CD4-positive, alpha-beta T cell treated with Interferon alpha-2 for 1 hour (primary cell): Measurements from ENCODE around the gene NPAS3.

Experiments
- DNase-seq, 2 donors: peaks; one replicate each; pipeline ENCODE4 v3.0.0-alpha.2; 2020 to 2022

The NPAS3 gene

GRCh38 chr14:32938719-32939253 is at the start of gene NPAS3:
TSS of gene NPAS3 (plus strand) at chr14:32938879.
- DNase-seq = no peak

DNA sequence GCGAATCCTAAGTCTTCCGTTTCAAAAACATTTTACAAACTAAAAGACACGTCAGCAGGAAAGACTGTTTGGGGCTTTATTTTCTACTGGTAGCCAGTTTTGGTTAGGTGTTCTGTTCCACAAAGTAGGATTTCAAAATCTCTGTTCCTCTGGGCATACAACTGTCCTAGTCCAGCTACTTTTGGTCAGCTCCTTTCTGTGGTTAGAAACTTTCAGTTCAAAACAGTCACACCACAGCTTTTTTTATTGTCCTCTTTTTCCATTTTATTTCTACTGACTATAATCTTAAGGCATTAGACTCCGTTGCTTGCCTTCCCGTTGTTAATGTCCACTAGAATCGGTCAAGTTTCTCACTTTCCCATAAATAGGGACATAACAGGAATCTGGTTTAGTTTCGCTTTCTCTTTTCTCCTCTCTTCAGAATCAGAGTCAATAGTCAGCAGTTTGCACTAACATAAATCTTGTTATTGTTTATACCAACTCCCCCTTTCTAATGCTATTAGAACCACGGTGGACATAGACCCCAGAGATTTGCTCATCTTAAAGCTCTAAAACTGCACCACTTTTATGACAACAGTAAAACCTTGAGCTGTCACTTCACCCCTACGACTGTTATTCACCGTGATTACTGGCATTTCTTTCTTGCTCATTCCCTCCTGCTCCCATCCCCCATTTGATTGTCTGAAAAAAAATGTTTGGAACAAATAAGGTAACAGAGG is 41.5 kb upstream of the NPAS3 start:
- peak in 1 of 2 donors; percentile 15 for DNase-seq

DNA sequence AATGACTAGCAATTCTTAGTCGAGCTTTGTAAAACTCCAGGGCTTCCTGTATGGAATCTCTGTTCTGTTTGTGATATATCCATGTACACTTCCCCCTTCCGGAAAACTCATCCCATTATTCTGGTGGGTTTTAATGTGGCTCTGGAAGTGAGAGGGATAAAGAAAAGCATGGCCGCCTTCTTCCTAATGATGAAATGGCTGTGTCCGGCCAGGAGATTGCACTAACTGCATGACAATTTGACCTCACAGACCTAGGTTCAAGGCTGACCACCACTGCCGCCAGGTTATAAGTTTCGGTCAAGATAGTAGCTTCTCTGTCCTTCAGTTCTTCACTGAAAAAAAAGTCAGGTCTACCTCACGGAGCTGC is 41.0 kb upstream of the NPAS3 start:
- no peak for DNase-seq

GRCh38 chr14:32898876-32899275 is 39.8 kb upstream of the NPAS3 start:
- no peak for DNase-seq

GRCh38 chr14:32900547-32900946 is 38.1 kb upstream of the NPAS3 start:
- DNase-seq = no peak

- DNase-seq = no peak
Observed at GRCh38 chr14:32905013-32905412, 33.7 kb upstream of the NPAS3 start.

- no peak for DNase-seq
Observed at GRCh38 chr14:32906672-32907071, 32.0 kb upstream of the NPAS3 start.

- DNase-seq = no peak
Observed at GRCh38 chr14:32908196-32909084, 30.2 kb upstream of the NPAS3 start.

DNA sequence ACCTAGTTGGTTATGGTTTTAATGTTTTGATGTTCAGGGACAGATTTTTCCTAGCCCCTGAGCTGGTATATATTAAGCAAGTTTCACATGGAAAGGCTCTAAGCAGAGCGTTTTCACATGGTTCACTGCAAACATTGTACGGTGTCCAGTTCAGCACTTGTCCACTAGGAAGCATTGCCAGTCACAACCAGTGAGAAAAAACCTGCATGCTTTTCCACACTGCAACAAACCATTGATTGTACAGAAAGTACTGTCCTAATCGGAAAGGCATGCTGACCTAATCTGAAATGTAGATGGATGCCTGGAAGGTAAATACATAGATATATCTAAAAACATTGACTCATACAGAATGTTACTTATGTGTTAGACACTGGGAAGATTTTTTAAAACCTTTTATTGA is 25.0 kb upstream of the NPAS3 start:
- no peak for DNase-seq

DNA sequence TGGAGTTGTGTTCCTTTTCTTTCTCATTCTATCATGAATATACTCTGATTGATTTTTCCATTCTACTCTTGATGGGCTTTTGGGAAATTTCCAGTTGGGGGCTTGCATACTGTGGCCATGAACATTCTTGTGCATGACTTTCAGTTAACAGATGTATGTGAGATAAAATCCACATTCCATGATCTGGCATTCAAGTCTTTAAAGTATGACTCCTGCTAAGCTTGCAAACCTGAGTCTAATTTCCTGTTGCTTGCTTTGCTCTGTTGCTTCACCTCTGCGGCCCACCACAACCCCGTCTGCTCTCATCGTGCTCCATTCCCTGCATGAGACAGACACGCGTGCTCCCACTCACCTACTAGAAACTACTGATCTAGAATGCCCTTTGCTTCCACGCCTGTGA is 24.3 kb upstream of the NPAS3 start:
- DNase-seq = no peak

GRCh38 chr14:32920696-32921276 is 17.9 kb upstream of the NPAS3 start:
- no peak for DNase-seq

- no peak for DNase-seq
Observed at GRCh38 chr14:32925439-32925838, 13.2 kb upstream of the NPAS3 start.

GRCh38 chr14:32932302-32932913 is 6.3 kb upstream of the NPAS3 start:
- DNase-seq = no peak

- no peak for DNase-seq
Observed at GRCh38 chr14:32932914-32933628, 5.6 kb upstream of the NPAS3 start.

DNA sequence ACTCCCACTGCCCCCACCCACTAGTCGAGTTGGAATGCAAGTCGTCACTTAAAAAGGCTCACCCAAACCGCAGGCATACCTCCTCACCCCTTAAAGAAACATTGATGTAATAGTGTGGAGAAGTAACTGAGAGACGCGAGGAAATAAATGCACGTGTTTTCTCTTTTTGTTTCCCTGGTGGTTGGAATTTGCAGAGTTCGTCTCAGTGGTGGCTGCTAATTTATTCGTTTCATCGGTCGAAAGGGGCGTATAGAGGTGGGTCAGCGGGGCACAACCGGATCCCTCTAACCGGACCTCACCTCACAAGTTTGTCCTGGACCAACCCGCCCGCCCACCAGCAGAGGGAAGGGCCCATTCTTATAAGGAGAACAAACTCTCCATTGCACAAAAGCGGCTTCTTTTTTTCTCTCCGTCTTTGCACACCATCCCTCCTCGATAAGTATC is 5.0 kb upstream of the NPAS3 start:
- no peak for DNase-seq

DNA sequence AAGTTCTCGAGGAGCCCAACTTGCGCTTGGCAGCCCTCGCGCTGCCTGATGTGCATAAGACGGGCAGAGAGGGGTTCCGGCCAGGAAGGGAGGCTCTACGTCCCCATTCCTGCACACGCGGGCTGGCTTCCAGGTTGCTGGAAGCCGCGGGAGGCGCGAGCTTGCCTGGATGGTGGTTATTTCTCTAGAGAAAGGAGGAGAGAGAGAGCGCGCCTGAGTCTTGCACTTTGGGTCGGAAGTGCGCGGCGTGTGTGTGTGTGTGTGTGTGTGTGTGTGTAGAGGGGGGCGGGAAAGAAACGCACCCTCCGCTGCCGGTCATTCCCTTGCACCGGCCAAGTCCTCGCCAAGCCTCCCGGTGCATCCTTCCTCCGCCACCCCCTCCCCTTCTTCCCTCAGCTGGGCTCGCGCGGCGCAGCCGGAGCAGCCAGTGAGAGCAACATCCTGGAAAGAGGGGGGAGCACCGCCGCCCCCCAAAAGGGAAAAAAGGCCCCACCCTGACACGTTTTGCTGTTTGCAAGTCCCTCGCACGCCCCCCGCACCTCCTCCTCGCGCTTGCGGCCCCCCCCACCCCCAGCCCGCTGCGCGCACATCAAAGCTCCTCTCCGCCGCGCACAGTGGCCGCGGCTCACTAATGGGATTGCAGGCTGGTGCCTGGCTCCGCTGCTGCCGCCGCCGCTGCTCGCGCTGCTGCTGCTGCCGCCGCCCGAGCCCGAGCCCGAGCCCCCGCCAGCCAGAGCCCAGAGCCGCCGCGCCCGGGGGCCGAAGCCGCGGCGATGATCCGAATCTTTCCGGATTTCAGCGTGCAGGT is 4.4 kb upstream of the NPAS3 start:
- no peak for DNase-seq

- no peak for DNase-seq
Observed at GRCh38 chr14:32934881-32935633, 3.6 kb upstream of the NPAS3 start.

- no peak for DNase-seq
Observed at GRCh38 chr14:32939254-32940065, 781 bp downstream of the NPAS3 start.

- no peak for DNase-seq
Observed at GRCh38 chr14:32940066-32940651, 1.5 kb downstream of the NPAS3 start.
